ENCODE data around the gene ZNF587.
"Not testable (repeated sequence)": the region's sequence is repeated elsewhere in the genome, so short reads cannot be mapped to it uniquely, and the experiment has no call there.

Gene ZNF587

DNA sequence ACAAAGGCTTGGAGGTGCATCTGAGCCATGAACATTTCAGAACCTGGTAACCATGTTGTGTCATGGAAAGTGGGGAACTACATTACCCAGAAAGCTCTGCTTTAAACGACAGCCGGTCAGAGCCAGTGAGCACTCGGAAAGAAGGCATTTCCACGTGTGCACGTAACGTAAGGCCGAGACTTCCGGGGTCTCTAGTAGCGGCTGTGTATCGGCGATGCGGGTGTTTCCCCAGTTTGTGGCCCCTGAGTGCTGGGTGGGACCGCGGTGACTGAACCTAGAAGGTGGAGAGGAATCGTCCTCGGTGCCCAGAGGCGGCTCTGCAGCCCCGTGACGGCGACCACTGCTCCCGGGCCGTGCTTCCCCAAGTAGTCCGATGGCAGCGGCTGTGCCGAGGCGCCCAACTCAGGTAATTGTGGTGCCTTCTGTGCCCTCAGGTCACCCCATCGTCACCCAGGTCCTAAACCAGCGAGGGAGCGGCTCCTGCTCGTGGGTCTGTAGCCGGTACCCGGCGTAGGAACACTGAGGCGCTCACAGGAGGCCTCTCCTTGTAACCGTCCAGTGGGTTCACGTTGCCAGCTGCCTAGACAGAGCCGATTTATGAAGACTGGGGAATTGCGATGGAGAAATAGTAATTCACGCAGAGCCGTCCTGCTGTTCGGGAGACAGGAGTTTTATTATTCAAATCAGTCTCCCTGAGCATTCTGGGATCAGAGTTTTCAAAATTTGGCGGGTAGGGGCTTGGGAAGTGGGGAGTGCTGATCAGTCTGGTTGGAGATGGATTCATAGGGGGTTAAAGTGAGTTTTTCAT lies at the start of gene ZNF587:
TSS of gene ZNF587 (plus strand) at position 194 of the 808 bp plus-strand sequence. CDS start at position 374, 180 bp downstream.
- peak; percentile 57 for DNase-seq

GRCh38 chr19:57800696-57801095 lies 49.0 kb upstream of the ZNF587 start:
- no peak for DNase-seq

DNA sequence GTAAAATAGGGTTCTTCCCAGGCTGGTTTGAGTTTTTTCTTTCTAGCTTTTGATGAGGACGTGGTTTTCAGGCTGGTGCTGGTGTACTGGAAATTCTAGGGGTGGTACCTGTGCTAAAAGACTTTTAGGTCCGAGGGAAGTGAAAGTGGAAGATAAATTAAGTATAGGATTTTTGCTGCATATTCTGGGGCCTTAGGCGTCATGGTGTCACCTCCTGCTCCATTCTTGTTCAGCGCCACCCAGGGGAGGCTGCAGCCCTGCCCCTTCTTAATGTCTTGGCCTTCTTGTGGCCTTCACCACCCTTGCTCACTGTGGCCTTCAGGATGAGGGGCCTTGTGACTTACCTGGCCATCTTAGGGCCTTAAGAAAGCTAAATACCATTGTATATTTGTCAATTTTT lies 47.4 kb upstream of the ZNF587 start:
- DNase-seq, result no peak

DNA sequence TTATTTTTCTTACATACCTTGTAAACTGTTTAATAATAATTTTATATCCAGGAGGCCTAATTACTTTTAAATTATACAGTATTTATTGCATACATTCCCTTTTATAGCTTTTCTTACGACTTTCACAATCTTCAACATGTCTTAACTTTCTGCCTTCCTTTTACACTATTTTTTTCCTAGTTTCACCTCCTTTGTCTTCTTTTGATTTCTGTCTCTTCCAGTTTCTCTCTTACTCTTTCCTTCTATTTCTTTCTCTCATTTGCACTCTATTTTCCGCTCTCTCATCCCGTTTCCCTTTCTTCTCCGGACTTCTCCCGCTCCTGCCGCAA lies 46.4 kb upstream of the ZNF587 start:
- DNase-seq, result no peak

GRCh38 chr19:57803594-57804325 lies 45.9 kb upstream of the ZNF587 start:
- DNase-seq, result no peak

GRCh38 chr19:57807541-57807940 lies 42.1 kb upstream of the ZNF587 start:
- no peak for DNase-seq

GRCh38 chr19:57810410-57811295 lies 39.0 kb upstream of the ZNF587 start:
- DNase-seq, result not testable (repeated sequence)

DNA sequence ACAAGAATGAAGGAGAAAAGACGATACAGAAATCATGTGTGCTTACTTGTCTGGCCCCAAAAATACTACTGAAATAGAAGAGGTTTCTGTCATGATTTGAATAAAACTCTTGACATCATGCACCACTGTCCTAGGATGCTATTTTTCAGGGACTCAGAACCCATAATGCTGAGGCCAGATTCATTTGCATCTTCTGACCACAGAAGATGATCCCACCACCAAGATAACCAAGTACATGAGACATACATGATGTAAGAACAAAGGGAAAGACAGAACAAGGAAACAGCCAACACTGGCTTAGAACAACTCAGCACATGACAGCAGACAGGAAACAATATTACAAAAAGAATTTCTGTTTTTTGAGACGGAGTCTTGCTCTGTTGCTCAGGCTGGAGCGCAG lies 37.4 kb upstream of the ZNF587 start:
- DNase-seq, result no peak

DNA sequence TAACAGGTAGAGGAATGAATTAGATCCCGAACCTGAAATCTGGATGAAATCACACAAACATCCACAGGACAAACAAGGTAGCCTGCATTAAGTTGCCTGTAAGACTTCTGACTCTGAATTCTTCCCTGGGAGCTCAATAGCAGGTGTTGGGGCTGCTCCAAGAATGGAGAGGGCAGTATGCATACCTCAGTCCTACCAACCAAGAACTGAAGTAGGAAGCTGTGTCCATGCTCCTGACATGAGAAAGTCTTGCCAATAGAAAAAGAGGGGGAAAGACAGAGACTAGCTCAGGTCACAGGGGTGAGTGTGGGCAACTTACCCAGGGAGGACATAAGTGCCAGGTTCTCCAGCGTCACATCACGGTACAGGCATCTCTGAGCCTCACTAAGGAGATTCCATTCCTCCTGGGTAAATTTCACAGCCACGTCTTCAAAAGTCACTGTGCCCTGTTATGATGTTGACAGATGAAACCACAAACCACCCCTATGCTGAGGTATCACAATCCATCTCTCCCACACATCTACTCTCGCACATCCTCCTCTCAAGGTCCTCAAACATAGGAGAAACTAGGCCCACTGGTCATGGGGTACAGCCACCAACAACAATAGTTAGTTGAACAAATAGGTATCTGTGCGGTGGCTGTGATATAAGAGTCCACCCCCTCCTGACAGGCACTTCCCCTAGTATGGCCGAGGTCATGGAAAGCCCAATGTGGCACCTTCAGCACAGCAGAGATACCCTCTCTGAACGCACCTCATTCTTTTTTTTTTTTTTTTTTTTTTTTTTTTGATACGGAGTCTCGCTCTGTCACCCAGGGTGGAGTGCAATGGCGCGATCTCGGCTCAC lies 36.5 kb upstream of the ZNF587 start:
- DNase-seq, result not testable (repeated sequence)

- no peak for DNase-seq
Measured at GRCh38 chr19:57813919-57814504, 35.6 kb upstream of the ZNF587 start.

GRCh38 chr19:57814505-57815246 lies 35.0 kb upstream of the ZNF587 start, which contains the start of gene ZNF552:
Gene ZNF552, minus strand, starts transcription at chr19:57814913. Its CDS starts 170 bp downstream, at chr19:57814743.
- DNase-seq, result peak; percentile 60

- DNase-seq, result no peak
Measured at GRCh38 chr19:57815247-57816075, 34.2 kb upstream of the ZNF587 start.

DNA sequence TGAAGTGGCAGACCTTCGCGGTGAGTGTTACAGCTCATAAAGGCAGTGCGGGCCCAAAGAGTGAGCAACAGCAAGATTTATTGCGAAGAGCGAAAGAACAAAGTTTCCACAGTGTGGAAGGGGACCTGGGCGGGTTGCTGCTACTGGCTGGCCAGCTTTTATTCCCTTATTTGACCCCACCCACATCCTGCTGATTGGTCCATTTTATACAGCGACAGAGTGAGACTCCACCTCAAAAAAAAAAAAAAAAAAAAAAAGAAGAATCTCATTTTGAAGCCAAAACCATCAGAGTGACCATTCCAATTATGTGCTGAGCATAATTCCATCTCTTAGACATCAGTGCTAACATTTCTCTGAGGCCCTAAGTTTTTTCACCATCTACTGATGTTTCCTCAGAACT lies 33.0 kb upstream of the ZNF587 start:
- DNase-seq, result no peak

GRCh38 chr19:57817976-57818375 lies 31.7 kb upstream of the ZNF587 start:
- DNase-seq, result no peak

GRCh38 chr19:57818378-57818777 lies 31.3 kb upstream of the ZNF587 start:
- no peak for DNase-seq

DNA sequence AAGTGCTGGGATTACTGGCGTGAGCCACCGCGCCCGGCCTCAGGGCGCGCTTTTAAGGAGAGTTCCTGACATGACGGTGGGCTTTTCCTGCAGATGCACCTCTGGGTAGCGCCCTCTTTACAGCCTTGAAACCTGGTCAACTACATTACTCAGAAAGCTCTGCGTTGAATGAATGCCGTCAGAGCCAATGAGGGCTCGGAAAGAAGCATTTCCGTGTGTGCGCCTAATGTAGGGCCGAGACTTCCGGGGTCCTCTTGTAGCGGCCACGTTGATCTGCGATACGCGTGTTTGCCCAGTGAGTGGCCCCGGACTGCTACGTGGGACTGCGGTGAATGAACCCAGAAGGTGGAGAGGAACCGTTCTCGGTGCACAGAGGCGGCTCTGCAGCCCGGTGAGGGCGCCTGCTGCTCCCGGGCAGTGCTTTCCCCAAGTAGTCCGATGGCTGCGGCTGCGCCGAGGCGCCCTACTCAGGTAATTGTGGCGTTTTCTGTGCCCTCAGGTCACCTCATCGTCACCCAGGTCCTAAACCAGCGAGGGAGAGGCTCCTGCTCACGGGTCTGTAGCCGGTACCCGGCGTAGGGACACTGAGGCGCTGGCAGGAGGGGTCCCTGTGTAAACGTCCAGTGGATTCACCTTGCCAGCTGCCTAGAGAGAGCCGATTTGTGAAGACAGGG lies 30.0 kb upstream of the ZNF587 start:
- DNase-seq, result peak; percentile 65

DNA sequence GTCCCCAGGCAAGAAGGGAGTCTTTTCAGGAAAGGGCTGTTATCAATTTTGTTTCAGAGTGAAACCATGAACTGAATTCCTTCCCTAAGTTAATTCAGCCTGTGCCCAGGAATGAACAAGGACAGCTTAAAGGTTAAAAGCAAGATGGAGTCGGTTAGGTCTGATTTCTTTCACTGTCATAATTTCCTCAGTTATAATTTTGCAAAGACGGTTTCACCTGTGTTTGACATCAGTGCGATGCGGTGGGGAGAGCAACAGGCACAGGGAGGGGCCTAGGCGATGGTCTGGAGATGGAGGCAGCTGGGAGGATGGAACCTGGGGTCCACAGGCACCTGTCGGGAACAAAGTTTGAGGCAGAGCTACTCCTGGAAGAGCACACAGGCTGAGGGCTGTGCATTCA lies 29.1 kb upstream of the ZNF587 start:
- DNase-seq, result no peak

DNA sequence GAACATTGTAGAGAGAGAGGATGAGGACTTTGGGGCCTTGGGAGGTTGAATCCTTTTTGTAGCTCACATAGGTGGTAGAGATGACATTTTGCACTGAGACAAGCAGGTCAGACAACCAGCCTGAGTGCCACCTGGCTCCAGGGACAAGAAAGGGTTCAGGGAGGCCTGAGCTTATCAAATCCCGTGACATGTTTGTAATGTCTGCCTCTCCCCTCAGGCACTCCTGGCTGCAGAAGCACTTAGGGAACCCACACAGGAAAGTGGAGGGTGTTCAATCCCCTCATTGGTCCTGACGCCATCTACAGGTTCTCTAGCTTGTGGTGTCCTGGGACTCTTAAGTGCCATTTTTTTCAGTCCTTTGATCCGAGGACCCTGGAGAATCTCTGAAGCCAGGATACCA lies 28.6 kb upstream of the ZNF587 start:
- DNase-seq, result not testable (repeated sequence)

DNA sequence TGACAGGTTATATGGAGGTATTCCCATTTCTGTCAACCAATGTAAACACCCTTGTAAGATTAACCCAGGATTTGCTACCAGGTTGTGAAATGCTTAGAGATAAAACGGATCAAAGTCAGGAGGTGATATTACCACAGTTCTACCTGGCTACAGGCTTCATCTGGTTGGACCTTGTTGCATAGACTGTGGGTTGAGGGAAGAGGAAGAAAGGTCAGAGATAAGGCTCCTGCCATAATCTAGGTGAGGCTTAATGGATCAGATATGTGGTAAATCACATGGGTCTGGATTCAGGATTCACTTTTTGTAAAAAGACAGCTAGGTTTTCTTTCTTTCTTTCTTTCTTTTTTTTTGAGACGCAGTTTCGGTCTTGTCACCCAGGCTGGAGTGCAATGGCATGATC lies 28.2 kb upstream of the ZNF587 start:
- DNase-seq, result not testable (repeated sequence)

- not testable (repeated sequence) for DNase-seq
Measured at GRCh38 chr19:57823155-57823554, 26.5 kb upstream of the ZNF587 start.
